AG08396 (cell line): ENCODE measurements around the gene CD276.
"Not testable (repeated sequence)": the region's sequence is repeated elsewhere in the genome, so short reads cannot be mapped to it uniquely, and the experiment has no call there.

ENCODE experiments used
- DNase-seq: peaks from one replicate; pipeline ENCODE4 v3.0.0; 2012; ENCODE audit warnings: low spot score, mixed read lengths

Gene CD276

DNA sequence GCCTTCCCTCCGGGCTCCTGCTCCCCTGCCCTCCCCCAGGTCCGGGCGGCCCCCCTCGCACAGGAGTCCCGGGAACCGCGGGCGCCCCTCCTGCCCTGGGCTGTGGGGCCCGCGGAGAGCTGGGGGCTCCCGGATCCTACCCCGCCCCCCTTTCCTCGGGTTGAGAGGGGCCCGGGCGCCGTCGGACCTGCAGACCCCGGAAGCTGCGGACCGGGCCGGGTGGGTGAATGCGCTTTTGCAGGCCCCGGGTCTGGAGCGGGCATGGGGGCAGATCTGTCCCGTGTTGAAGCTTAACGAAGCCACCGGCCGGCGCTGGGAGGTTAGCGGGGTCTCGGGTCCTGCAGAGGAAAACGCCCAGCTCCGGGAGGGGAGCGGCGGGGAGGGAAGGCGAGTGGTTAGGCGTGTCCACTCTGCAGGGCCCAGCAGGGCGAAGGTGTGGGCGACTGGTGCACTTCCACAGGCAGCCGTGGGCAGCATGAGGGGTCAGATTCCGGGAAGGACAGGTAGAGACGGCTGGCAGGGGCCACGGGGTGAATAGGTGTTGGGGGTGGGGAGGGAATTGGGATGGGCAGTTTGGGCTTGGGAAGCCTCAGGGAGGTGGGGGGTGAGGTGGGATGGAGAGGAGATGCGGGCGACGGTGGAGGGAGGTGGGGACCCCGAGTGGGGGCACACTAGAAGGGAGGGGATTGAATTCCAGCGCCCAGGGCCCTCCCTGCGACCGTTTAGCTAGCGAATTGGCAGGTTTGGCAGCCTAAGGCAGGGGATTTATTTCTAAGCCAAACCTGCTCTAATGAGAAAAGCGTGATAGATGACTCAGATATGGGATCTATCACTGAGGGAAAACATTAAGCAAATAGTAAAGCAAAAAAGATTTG, 635 bp downstream of the CD276 start:
- DNase-seq: peak; percentile 74

DNA sequence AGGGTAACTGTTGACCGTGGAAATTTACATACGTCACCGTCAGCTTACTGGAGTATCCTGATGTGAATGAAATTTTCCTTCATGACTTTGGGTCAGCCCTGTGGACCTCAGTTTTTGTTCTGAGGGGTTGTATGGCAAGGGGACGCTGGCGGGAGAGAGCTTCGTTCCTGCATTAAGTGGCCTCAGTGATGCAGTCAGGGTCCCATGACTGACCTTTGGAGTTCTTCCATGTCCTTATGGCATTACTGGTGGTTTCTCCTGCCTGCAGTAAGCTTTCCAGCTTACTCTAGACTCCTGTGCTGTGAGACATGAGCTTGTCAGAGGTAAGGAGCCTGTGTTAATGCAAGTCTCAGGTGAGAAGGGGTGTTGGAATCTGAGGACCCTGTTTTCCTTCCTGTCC, 1.8 kb downstream of the CD276 start:
- no peak for DNase-seq

DNA sequence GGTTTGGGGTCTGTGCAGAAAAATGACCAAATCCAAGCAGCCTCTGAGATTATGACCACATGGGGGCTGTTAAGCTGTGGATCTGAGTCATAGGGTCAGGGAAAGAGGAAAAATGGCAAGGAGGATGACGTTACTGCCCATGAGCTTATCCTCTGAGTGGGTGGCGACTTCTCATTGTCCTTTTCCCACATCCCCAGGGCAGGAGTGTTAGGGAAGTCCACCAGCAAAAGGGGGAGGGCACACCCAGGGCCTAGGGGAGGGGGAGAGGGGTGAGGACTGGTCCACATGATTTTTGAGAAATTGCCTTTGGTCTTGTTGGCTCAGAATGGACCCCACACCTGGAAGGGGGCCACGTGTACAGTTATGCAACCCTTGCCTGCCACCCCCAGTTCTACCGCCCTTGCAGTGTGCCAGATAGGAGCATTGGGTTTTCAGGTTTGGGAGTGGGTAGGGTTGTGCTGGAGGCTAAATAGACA, 2.6 kb downstream of the CD276 start:
- DNase-seq: peak; percentile 81

DNA sequence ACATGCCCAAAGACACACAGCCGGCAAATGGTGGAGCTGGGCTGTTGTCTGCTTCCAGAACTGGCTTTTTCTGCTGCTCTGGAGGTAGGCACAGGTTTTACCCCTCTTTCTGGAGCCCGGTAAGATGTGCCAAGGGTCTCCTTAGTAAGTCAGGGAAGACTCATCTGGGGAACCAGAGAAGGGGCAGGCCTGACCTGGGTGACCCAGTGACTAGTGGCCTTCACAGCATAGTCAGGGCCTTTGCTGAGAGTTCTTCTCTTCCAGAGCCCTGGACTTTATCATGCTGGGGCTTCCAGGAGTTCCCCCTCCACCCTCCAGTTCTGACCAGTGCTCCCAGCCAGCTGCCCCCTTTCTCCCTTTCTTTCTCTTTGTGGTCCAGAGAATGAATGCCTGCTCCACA, 3.2 kb downstream of the CD276 start:
- DNase-seq: no peak

DNA sequence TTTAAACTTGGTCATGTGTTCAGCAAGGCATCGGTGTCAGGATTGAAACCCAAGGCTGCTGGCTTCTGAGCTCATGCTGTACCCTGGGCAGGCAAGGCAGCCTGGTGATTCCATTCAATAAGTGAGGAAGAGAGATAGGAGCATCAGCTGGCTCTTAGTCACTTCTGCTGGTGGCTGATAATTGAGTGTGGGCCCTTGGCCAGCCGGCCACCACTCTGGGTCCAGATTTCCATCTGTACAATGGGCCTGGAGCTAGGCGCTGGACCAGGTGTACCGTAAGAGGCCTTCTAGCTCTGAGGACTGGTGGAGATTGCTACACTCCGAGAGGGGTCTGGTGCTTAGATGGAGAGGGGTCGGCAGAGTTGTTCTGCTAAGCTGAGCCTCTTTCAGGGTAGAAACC, 4.3 kb downstream of the CD276 start:
- peak; percentile 27 for DNase-seq

DNA sequence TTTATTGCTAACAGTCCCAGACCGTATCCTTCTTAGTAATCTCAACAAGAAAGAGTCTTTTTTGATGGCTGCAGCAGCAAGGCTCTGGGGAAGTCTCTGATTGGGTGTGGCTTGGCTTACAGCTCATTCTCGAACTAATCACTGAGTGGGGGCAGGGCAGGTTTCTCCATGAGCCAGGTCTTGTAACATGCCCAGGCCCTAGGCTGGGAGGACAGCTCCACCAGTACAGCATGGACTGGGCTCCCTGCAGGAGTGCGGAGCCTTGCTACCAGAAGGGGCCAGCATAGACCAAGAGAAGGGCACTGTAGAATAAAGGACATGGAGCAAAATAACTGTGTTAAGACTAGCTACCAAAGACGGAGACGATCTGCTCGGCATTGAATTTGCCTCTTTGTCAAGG, 7.2 kb downstream of the CD276 start:
- peak; percentile 76 for DNase-seq

DNA sequence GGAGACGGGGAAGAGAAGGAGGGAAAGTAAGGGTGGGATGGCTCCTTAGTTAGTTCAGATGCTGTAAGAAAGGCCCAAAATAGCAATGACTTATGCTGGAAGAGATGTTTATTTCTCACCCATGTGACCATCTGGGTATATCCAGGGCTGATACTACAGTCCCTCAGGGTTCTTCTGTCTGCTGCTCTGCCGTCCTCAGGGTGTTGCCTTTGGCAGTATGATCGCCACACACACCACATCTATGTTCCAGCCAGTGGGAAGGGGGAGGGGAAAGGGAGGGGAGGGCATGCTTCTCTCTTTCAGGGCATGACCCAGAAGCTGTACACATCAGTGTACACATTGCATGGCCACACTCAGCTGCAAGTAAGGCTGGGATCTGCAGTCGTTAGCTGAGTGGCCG, 10.2 kb downstream of the CD276 start:
- DNase-seq: peak; percentile 61

DNA sequence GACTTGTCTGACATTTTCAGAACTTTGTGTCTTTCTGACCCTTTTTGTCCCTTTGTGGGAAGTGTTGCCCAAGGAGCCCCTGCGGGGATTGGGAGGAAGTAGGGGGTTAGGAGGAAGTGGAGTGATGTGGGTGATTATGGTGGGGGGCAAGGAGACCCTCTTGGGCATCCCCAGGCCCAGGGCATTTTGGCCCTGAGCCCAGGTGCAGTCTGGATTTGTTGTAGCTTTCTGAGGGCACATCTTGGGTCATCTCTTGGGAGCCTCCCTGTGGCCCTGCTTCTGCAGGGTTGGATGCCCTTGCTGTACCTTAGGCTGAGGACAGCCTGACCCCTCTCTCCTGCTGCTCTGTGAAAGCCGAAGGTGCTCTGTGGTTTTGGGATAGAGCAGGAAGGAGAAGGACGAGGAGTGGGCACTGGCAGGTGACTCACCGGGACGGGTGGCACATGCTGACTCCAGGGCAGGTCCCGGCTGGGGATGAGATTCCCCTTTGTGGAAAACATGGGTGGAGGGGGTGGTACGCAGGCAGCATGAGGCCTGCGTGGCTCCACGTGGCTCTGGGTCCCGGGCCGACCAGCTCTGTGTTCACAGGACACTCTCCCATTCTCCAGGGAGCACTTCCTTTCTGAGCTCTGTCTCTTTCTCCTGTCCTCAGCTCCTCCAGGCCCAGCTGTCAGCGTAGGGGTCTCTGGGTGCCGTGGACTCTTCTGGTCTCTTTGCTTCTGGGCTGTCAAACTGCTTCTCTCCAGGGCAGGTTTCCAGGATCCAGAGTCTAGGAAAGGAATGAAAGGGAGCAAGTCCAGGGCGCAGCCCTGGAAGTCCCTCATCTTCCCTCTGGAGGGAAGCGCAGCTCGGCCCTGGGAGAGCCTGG, 11.8 kb downstream of the CD276 start:
- DNase-seq: no peak

DNA sequence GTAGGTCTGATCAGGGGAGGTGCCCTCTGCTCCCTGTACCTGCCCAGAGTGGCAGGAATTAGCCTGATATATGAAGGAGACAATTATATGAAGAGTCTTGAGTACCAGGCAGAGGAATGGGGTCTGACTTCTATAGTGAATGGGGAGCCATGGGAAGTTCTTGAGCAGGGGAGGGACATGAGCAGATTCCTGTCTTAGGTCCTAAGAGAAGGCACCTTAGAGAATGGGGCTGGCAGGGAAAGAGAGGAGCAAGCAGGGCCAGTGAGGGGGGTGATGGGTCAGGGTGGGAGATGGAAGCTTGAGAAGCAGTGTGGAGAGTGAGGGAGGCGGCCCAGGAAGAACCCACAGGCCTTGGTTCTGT, 12.4 kb downstream of the CD276 start:
- DNase-seq: no peak

DNA sequence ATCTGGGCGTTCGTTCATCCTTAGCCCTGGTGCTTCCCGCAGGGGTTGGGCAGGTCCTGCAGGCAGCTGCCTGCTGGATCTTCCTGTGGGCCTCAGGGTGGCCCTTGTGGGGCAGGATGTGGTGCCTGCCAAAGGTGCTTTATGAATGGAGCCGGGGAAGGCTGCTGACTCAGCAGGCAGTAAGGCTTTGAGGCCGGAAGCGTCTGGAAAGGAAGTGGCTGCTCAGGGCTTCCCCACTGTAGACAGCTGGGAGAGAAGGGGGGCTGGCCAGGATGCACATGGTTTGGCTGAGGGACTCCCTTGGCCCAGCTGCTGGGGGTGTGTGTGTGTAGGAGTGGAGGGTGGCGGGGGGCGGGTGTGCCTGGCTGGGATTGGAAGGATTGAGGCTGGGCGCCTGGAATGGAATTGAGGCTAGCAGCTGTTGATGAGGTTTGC, 12.9 kb downstream of the CD276 start:
- DNase-seq: peak; percentile 77

DNA sequence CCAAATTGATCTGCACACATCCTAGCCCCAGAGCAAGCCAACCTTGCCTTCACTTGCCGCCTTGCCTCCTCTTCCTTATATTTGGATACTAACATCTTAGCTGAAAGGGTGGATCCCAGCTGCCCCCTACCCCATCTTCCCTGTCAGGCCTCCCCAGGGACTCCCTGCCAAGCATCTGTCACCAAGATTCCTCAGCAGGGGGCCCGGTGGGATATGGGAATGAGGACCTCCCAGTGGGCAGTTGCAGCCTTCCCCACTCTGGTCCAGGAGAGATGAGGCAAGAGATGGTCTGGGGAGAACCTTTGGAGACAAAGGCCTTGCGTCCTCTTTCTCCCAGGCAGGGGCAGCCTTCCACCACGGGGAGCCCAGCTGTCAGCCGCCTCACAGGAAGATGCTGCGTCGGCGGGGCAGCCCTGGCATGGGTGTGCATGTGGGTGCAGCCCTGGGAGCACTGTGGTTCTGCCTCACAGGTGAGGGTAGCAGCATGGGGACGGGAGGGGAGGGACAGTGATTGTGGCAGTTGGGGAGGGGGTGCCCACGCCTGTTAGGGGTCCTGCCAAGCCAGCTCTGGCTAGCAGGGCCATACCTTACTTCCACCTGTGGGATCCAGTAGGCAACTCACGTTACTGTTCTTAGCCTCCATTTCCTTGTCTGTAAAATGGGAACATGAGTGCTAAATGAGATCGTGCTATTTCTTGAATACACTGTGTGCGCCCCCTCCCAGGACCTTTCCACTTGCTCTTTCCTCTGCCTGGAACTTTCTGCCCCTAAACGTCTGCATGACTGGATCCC, 15.3 kb downstream of the CD276 start:
- no peak for DNase-seq

DNA sequence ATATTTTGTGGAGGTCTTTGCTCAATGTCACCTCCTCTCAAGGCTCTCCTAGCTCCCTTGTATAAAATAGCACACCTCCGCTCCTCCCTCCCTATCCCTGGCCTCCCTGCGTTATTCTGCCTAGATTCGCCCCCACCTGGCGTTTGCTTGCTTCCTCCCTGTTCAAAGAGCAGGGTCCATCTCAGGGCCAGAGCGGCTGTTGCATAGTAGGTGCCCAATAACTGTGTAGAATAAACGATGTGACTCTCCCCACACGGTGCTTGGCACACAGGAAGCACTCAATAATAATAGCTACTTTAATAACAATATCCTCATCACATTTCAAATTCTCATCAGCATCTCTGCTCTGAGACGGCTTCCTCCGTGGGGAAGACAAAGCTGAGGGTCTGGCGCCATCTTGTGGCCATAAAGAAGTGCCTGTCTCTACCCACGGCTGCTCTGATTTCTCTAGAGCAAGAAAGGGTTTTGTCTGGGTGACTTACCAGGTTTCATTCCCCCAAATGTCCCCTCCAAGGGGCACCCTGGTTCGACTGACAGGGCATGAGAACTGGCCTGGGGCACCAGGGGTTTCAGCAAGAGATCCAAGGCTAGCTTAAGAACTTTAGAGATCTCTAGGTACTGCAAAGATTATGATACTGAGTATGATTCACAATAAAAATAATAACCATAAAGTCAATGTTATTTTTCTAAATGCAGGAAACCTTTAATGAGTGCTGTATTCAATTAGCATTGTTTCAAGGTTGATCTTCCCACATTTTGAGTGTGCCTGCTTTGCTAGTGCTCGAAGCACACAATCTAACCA, 16.1 kb downstream of the CD276 start:
- peak; percentile 81 for DNase-seq

DNA sequence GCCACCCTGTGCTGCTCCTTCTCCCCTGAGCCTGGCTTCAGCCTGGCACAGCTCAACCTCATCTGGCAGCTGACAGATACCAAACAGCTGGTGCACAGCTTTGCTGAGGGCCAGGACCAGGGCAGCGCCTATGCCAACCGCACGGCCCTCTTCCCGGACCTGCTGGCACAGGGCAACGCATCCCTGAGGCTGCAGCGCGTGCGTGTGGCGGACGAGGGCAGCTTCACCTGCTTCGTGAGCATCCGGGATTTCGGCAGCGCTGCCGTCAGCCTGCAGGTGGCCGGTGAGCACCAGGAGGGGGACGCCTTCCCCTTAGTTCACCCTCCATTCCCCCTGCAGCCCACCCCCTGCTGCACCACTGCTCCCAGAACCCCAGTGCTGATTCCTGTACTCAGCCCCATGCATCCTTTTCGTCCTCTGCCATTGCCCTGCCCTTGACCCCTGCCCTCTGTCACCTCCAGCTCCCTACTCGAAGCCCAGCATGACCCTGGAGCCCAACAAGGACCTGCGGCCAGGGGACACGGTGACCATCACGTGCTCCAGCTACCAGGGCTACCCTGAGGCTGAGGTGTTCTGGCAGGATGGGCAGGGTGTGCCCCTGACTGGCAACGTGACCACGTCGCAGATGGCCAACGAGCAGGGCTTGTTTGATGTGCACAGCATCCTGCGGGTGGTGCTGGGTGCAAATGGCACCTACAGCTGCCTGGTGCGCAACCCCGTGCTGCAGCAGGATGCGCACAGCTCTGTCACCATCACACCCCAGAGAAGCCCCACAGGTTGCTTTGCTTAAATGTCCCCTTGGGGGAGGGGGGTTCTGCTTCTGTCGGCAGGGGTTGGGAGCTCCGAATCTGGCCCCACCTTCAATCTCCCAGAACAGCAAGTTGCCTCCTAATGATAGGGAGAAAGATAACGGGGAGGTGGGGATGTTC, 18.4 kb downstream of the CD276 start:
- not testable (repeated sequence) for DNase-seq

DNA sequence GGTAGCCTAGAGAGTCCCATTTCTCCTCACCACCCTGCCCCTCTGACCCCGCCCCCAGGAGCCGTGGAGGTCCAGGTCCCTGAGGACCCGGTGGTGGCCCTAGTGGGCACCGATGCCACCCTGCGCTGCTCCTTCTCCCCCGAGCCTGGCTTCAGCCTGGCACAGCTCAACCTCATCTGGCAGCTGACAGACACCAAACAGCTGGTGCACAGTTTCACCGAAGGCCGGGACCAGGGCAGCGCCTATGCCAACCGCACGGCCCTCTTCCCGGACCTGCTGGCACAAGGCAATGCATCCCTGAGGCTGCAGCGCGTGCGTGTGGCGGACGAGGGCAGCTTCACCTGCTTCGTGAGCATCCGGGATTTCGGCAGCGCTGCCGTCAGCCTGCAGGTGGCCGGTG, 19.4 kb downstream of the CD276 start:
- not testable (repeated sequence) for DNase-seq

DNA sequence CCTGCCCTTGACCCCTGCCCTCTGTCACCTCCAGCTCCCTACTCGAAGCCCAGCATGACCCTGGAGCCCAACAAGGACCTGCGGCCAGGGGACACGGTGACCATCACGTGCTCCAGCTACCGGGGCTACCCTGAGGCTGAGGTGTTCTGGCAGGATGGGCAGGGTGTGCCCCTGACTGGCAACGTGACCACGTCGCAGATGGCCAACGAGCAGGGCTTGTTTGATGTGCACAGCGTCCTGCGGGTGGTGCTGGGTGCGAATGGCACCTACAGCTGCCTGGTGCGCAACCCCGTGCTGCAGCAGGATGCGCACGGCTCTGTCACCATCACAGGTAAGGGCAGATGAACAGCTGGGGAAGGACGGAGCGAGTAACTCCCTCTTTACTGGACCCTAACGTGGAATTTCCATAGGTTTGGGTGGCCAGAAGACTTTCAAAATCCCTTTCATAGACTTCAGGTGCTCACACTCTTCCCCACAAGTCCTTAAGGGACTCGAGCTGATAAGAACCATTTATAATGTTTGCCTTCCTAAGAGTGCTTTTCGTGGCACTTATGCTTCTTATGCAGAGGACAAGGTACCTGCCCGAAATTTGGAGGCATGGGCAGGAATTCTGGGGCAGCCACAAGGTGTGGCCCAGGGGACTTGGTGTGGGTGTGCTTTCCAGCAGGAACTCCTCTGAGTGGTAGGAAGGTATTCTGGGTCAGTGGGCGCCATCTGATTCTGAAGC, 20.1 kb downstream of the CD276 start:
- not testable (repeated sequence) for DNase-seq

DNA sequence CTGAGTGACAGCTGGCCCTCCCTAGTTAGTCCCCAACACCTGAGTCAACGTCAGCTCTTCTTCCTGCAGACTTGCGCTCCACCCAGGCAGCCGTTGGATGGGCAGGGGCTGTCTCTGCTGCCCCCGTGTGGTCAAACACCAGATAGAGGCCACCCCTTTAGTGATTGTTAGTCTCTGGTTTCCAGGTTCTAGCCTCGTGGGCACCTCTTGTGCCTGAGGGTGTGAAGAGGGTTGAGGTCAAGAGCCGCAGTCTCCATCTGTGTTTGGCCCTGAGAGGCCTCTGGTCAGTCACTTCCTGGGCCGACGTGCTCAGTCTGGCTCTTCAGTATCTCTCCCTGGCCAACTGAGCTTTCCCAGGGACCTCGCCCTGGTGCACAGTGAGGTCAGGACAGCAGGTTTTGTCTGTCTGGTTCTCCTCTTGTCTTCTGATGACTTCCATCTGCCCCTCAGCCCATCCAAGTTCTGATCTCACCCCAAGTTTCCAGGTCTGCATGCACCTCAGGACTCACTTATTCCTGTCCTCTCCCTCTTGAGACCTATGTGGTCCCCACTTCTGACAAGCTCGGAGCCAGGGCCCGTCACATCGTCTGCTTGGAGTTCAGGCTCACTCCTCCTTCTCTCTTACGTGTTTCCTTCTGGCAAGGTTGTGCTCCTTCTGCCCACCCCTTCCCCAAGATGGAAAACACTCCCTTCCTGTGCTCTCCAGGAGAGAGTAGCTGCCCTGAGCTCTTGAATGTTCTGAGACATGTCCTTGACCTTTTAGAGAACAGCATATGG, 20.9 kb downstream of the CD276 start:
- DNase-seq: peak; percentile 75

DNA sequence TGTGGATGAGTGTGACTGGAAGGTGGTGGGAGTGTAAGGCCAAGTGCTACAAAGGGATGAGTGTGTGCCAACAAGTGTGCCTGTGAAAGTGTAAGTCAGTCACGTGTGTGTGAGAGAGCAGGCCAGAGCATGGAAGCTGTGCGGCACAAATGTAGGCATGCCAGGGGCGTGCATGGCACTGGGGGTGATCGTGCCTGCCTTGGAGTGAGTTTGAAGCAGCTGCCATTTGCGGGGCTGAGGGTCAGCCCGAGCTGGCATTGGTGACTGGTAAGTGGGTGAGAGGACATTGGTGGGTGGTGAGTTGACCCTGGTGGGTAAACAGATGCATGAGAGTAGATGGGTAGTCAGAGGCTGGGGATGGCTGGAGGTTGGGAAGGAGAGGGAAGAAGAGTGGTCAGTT, 24.5 kb downstream of the CD276 start:
- DNase-seq: no peak

DNA sequence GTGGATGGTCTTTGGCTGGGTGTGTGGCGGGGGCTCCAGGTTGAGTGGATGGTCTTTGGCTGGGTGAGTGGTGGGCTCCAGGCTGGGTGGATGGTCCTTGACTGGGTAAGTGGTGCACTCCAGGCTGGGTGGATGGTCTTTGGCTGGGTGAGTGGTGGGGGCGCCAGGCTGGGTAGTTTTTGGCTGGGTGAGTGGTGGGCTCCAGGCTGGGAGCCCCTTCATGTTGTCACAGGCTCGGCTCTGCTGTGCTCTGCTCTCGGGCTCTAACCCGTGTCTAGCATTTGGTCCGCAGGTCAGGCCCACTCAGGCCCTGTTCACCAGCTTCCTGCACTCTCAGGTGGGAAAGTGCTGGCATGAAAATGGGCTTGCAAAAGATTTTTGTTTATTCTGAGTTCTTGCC, 25.1 kb downstream of the CD276 start:
- DNase-seq: no peak

DNA sequence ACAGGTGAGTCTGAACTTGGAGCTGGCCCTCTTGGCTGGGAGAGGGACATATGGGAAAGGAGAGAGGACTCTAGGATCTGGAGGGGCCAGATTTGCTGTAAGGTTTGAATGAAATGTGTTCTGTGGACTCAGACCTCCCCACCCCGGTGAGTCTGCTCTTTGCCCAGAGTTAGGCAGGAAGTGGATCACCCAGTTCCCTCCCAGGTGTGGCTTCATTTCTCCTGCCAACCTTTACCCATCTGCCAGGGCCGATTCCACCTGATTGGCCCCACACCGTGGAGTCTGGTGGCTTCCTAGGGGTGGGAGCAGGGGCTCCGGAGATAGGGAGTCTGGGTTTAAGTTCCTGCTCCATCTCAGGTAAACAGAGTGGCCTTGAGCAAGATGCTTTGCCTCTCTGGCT, 25.5 kb downstream of the CD276 start:
- no peak for DNase-seq
